ENCODE results near the gene IL6R. TPM values are rescaled to one million over a fixed set of nuclear protein-coding genes. Genes with fewer than 3 reads are reported as not detected.

Gene IL6R
- total and polyA plus RNA-seq, 4 experiments from 2014 or later: 54.6 to 106 (median 86.9) TPM

DNA sequence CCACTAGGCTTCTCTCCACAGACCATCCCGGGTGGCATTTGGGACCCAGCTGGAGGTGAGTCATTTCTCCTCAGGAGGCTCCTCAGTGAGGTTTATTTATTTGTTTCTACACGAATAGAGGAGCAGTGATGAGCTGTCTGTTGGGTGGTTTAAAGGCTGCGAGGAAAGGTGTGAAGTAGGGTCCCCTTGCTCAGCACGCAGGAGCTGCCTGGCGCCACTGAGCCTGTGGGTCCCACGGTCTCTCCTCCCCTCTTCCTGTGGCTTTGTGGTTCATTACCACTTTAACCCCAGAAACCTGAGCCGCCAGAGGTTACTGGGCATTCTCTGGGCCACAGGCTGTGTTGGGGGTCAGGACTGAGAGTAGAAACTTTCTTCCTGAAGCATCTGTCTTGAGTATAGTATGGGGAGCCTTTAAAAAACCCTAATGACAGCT lies 39.9 kb downstream of the IL6R start:
- DNase-seq: peak in 1 of 5 donors; percentile 10
- no peaks in the 10 kb centered on the region for H3K27me3 ChIP-seq (ENCODE audit: insufficient read depth, low read length)
- Mint-ChIP-seq H3K9me3 (peaks cover 0 to 2% (median 0%) of the 10 kb centered on the region in 8 donors), H3K4me1 (peaks cover 32 to 55% (median 46%) of the 10 kb centered on the region in 4 donors), H3K27me3 (no peaks in the 10 kb centered on the region), H3K4me3 (peak overlapping the region in 4 of 8 donors; percentile 13 to 56 (median 34)), H3K27ac (peak overlapping the region; percentile 39 to 87 (median 72)), H3K36me3 (peaks cover 30 to 57% of the 10 kb centered on the region in 2 donors)
- H3K36me3 ChIP-seq (ENCODE audit: insufficient read depth, low read length): peaks cover 45% of the 10 kb centered on the region
- H3K9me3 ChIP-seq (ENCODE audit: control insufficient read depth in 1 of 2, low read length in 2 of 2): no peaks in the 10 kb centered on the region
- no peak overlapping the region for H3K4me3 ChIP-seq (ENCODE audit: low read length in 2 of 2)
- H3K27ac ChIP-seq (ENCODE audit: low read depth, low read length): no peak overlapping the region
- CTCF ChIA-PET (ENCODE audit: partially characterized antibody): interaction anchor here (0.8 to 2.2 kb wide), 11 partner anchors 8 to 121 kb away, joined by 3 to 7 read pairs (median 3); no protein-coding TSS in a partner anchor
- intact Hi-C loops (cut with micrococcal nuclease): loop anchor here (2.0 kb wide), 1 partner anchor 18 kb away; no protein-coding TSS in a partner anchor
- POLR2A ChIA-PET (ENCODE audit: partially characterized antibody): interaction anchor here (0.6 to 13.3 kb wide), 8 partner anchors 16 to 764 kb away, joined by 3 to 145 read pairs (median 4); partner anchors contain the start of gene IL6R
- peaks cover 48% of the 10 kb centered on the region for H3K4me1 ChIP-seq (ENCODE audit: insufficient read depth, low read length)

- peaks cover 55% of the 10 kb centered on the region for H3K36me3 ChIP-seq (ENCODE audit: insufficient read depth, low read length)
Measured at GRCh38 chr1:154446292-154446691, 41.1 kb downstream of the IL6R start.

DNA sequence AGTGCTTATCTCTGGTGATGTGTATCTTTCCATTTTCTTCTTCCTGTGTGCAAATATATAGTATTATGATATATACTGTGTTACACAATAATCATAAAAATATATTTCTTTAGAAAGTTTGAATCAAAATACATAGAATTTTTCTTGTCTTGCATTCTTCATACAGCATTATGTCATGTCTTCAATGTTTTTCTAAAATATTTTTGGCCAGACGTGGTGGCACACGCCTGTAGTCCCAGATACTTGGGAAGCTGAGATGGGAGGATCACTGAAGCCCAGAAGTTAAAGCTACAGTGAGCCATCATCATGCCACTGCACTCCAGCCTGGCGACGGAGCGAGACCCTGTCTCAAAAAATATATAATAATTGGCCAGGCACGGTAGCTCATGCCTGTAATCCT lies 41.6 kb downstream of the IL6R start:
- peaks cover 59% of the 10 kb centered on the region for H3K36me3 ChIP-seq (ENCODE audit: insufficient read depth, low read length)
- intact Hi-C loops (cut with micrococcal nuclease): no loop called here
- DNase-seq: no peak
- H3K4me1 ChIP-seq (ENCODE audit: insufficient read depth, low read length): peaks cover 30% of the 10 kb centered on the region
- no peak overlapping the region for H3K4me3 ChIP-seq (ENCODE audit: low read length in 2 of 2)
- no peak overlapping the region for H3K27ac ChIP-seq (ENCODE audit: low read depth, low read length)
- H3K27ac Mint-ChIP-seq: no peak overlapping the region
- peaks cover 0 to 2% (median 0%) of the 10 kb centered on the region in 8 donors for H3K9me3 Mint-ChIP-seq
- H3K27me3 ChIP-seq (ENCODE audit: insufficient read depth, low read length): no peaks in the 10 kb centered on the region
- CTCF ChIA-PET (ENCODE audit: partially characterized antibody): no interaction called here
- no peak overlapping the region for H3K4me3 Mint-ChIP-seq
- peaks cover 32 to 60% of the 10 kb centered on the region in 2 donors for H3K36me3 Mint-ChIP-seq
- POLR2A ChIA-PET (ENCODE audit: partially characterized antibody): interaction anchor here (0.6 to 13.3 kb wide), 3 partner anchors 17 to 697 kb away, joined by 3 to 145 read pairs (median 4); partner anchors contain the start of gene IL6R
- H3K9me3 ChIP-seq (ENCODE audit: control insufficient read depth in 1 of 2, low read length in 2 of 2): no peaks in the 10 kb centered on the region
- no peaks in the 10 kb centered on the region for H3K27me3 Mint-ChIP-seq
- peaks cover 19 to 43% (median 34%) of the 10 kb centered on the region in 4 donors for H3K4me1 Mint-ChIP-seq

More at GRCh38 chr1:154446292-154446691, 41.1 kb downstream of the IL6R start:
- H3K9me3 ChIP-seq (ENCODE audit: control insufficient read depth in 1 of 2, low read length in 2 of 2): no peaks in the 10 kb centered on the region
- H3K27me3 ChIP-seq (ENCODE audit: insufficient read depth, low read length): no peaks in the 10 kb centered on the region
- no peaks in the 10 kb centered on the region for H3K27me3 Mint-ChIP-seq
- peaks cover 31 to 59% of the 10 kb centered on the region in 2 donors for H3K36me3 Mint-ChIP-seq
- H3K4me1 Mint-ChIP-seq: peaks cover 23 to 47% (median 38%) of the 10 kb centered on the region in 4 donors
- peak overlapping the region in 2 of 8 donors; percentile 24 to 54 for H3K4me3 Mint-ChIP-seq
- H3K27ac ChIP-seq (ENCODE audit: low read depth, low read length): no peak overlapping the region
- intact Hi-C loops (cut with micrococcal nuclease): no loop called here
- no peak for DNase-seq
- H3K4me3 ChIP-seq (ENCODE audit: low read length in 2 of 2): no peak overlapping the region
- peaks cover 0 to 2% (median 0%) of the 10 kb centered on the region in 8 donors for H3K9me3 Mint-ChIP-seq
- CTCF ChIA-PET (ENCODE audit: partially characterized antibody): no interaction called here
- peak overlapping the region in 2 of 7 donors; percentile 60 to 86 for H3K27ac Mint-ChIP-seq
- POLR2A ChIA-PET (ENCODE audit: partially characterized antibody): interaction anchor here (0.6 to 13.3 kb wide), 3 partner anchors 17 to 698 kb away, joined by 3 to 145 read pairs (median 4); partner anchors contain the start of gene IL6R
- H3K4me1 ChIP-seq (ENCODE audit: insufficient read depth, low read length): peaks cover 35% of the 10 kb centered on the region

- H3K27ac ChIP-seq (ENCODE audit: low read depth, low read length): no peak overlapping the region
- intact Hi-C loops (cut with micrococcal nuclease): no loop called here
- Mint-ChIP-seq H3K4me1 (peaks cover 20 to 46% (median 36%) of the 10 kb centered on the region in 4 donors), H3K27me3 (no peaks in the 10 kb centered on the region), H3K9me3 (no peaks in the 10 kb centered on the region), H3K27ac (no peak overlapping the region), H3K36me3 (peaks cover 33 to 63% of the 10 kb centered on the region in 2 donors), H3K4me3 (no peak overlapping the region)
- H3K27me3 ChIP-seq (ENCODE audit: insufficient read depth, low read length): no peaks in the 10 kb centered on the region
- H3K4me3 ChIP-seq (ENCODE audit: low read length in 2 of 2): no peak overlapping the region
- ChIA-PET POLR2A (ENCODE audit: partially characterized antibody) (interaction anchor here (1.0 to 13.3 kb wide), 3 partner anchors 9 to 41 kb away, joined by 3 to 145 read pairs (median 5); partner anchors contain the start of gene IL6R), CTCF (ENCODE audit: partially characterized antibody) (interaction anchor here (1.0 to 1.4 kb wide), 2 partner anchors 12 to 98 kb away, joined by 3 to 4 read pairs; no protein-coding TSS in a partner anchor)
- no peak for DNase-seq
- peaks cover 59% of the 10 kb centered on the region for H3K36me3 ChIP-seq (ENCODE audit: insufficient read depth, low read length)
- H3K9me3 ChIP-seq (ENCODE audit: control insufficient read depth in 1 of 2, low read length in 2 of 2): no peaks in the 10 kb centered on the region
- H3K4me1 ChIP-seq (ENCODE audit: insufficient read depth, low read length): peaks cover 20% of the 10 kb centered on the region
Measured at GRCh38 chr1:154448331-154448811, 43.2 kb downstream of the IL6R start.

GRCh38 chr1:154453161-154453560 lies 48.0 kb downstream of the IL6R start:
- ChIA-PET POLR2A (ENCODE audit: partially characterized antibody) (interaction anchor here (0.6 to 1.5 kb wide), 3 partner anchors 14 to 233 kb away, joined by 3 read pairs; no protein-coding TSS in a partner anchor), CTCF (ENCODE audit: partially characterized antibody) (interaction anchor here (1.3 kb wide), 1 partner anchor 9 kb away, joined by 3 read pairs; no protein-coding TSS in a partner anchor)
- peaks cover 59% of the 10 kb centered on the region for H3K36me3 ChIP-seq (ENCODE audit: insufficient read depth, low read length)
- Mint-ChIP-seq H3K27ac (peak overlapping the region; percentile 25 to 88 (median 79)), H3K9me3 (no peaks in the 10 kb centered on the region), H3K4me3 (no peak overlapping the region), H3K36me3 (peaks cover 53 to 67% of the 10 kb centered on the region in 2 donors), H3K4me1 (peaks cover 25 to 36% (median 29%) of the 10 kb centered on the region in 4 donors), H3K27me3 (no peaks in the 10 kb centered on the region)
- H3K4me1 ChIP-seq (ENCODE audit: insufficient read depth, low read length): peaks cover 14% of the 10 kb centered on the region
- H3K27ac ChIP-seq (ENCODE audit: low read depth, low read length): no peak overlapping the region
- DNase-seq: no peak
- no peaks in the 10 kb centered on the region for H3K27me3 ChIP-seq (ENCODE audit: insufficient read depth, low read length)
- intact Hi-C loops (cut with micrococcal nuclease): no loop called here
- no peaks in the 10 kb centered on the region for H3K9me3 ChIP-seq (ENCODE audit: control insufficient read depth in 1 of 2, low read length in 2 of 2)
- H3K4me3 ChIP-seq (ENCODE audit: low read length in 2 of 2): no peak overlapping the region

DNA sequence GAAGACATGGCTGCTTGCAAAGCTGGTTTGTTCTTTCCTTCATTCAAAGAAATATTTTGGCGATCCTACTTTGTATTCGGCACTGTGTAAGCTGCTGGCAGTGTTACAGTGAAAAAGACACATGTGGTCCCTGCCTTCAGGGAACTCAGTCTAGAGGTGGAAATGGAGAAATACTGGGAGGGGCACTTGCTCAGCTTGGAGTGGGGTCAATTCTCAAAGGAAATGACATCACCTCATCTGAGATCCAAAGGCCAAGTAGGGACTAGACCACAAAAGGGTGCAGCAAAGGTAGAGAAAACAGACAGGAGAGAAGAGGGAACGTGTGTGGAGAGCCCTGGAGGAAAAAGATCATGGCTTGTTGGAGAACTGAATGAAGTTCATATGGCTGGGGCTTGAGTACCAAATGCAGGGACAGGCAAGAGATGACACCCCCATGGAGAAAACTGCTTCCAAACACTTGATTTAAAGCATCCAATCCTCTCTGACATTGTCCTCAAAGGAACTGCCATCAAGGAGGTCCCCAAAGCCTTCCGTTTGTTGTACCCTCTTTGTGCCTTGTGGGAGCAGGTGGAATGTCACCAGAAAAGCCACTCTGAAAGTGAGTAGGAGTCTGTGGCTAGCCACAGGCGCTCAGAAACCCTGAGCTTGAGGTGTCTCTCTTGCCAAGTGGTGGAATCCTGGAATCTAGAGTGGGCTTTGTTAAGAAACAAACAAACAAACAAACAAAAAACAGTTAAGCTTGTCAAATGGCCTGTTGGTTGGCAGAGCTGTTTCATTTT lies 48.6 kb downstream of the IL6R start:
- H3K4me3 ChIP-seq (ENCODE audit: low read length in 2 of 2): no peak overlapping the region
- intact Hi-C loops (cut with micrococcal nuclease): no loop called here
- peak overlapping the region in 2 of 8 donors; percentile 1 to 7 for H3K4me3 Mint-ChIP-seq
- peaks cover 25 to 40% (median 30%) of the 10 kb centered on the region in 4 donors for H3K4me1 Mint-ChIP-seq
- peak overlapping the region; percentile 25 to 88 (median 82) for H3K27ac Mint-ChIP-seq
- H3K4me1 ChIP-seq (ENCODE audit: insufficient read depth, low read length): peaks cover 15% of the 10 kb centered on the region
- H3K36me3 Mint-ChIP-seq: peaks cover 53 to 66% of the 10 kb centered on the region in 2 donors
- no peaks in the 10 kb centered on the region for H3K27me3 ChIP-seq (ENCODE audit: insufficient read depth, low read length)
- no peak overlapping the region for H3K27ac ChIP-seq (ENCODE audit: low read depth, low read length)
- ChIA-PET POLR2A (ENCODE audit: partially characterized antibody) (interaction anchor here (0.6 to 1.5 kb wide), 8 partner anchors 9 to 234 kb away, joined by 3 to 6 read pairs (median 3); no protein-coding TSS in a partner anchor), CTCF (ENCODE audit: partially characterized antibody) (interaction anchor here (1.3 to 1.5 kb wide), 2 partner anchors 9 to 12 kb away, joined by 3 to 6 read pairs; no protein-coding TSS in a partner anchor)
- H3K9me3 ChIP-seq (ENCODE audit: control insufficient read depth in 1 of 2, low read length in 2 of 2): no peaks in the 10 kb centered on the region
- DNase-seq: no peak
- no peaks in the 10 kb centered on the region for H3K9me3 Mint-ChIP-seq
- H3K36me3 ChIP-seq (ENCODE audit: insufficient read depth, low read length): peaks cover 54% of the 10 kb centered on the region
- H3K27me3 Mint-ChIP-seq: no peaks in the 10 kb centered on the region

All from CD4-positive, alpha-beta memory T cell (primary cell).